Skin epidermis (tissue), 12 donors: ENCODE measurements around the gene NEK5.
"Not testable (repeated sequence)": the region's sequence is repeated elsewhere in the genome, so short reads cannot be mapped to it uniquely, and the experiment has no call there.

ENCODE experiments used
- H3K27ac ChIP-seq, 21 experiments: fragments of 200-600 bp; sonication (generic) in 11 of 21; one replicate each; pipeline ENCODE4 v1.5.0; 2020; ENCODE audit warnings: mild to moderate bottlenecking in 3 of 21, inconsistent platforms in 2 of 21, moderate library complexity in 2 of 21
- H3K4me3 ChIP-seq, 7 experiments: fragments of 200-600 bp; sonication (generic) in 2 of 7; one replicate each; pipeline ENCODE4 v1.5.0; 2020; ENCODE audit warnings: inconsistent platforms in 2 of 7, mild to moderate bottlenecking in 2 of 7, moderate library complexity in 1 of 7

NEK5 gene

GRCh38 chr13:52092087-52092486 lies 36.8 kb downstream of the NEK5 start:
- H3K4me3 ChIP-seq = no peak overlapping the region

GRCh38 chr13:52091473-52091872 lies 37.4 kb downstream of the NEK5 start:
- H3K4me3 ChIP-seq = no peak overlapping the region
- H3K27ac ChIP-seq = no peak overlapping the region

More at GRCh38 chr13:52092087-52092486, 36.8 kb downstream of the NEK5 start:
- no peak overlapping the region for H3K27ac ChIP-seq

DNA sequence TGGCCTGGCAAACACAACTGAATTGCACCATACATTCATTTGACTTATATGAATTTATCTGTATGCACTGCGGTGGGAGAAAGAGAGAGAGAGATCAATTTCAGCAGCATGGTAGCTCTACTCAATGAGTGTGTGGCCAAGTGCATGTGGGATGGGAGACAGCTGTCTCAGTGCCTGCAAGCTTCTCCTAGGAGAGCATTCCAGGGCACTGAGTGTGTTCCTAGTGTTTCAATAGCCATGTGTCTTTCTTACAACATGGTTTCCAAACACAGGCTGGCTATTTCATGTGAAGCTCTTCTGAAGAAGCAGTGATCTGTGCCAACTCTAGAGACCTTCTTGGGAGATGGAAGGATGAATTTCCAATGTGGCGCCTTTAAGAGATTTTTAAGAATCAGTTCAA lies 43.5 kb downstream of the NEK5 start:
- Histone ChIP-seq H3K27ac (no peak overlapping the region), H3K4me3 (no peak overlapping the region)

DNA sequence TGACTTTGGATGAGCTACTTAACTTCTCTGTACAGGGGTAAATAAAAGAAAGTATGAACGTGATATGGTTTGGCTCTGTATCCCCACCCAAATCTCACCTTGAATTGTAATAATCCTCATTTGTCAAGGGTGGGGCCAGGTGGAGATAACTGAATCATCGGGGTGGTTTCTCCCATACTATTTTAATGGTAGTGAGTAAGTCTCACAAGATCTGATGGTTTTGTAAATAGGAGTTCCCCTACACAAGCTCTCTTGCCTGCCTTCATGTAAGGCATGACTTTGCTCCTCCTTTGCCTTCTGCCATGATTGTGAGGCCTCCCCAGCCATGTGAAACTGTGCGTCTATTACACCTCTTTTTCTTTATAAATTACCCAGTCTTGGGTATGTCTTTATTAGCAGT lies 43.9 kb downstream of the NEK5 start:
- H3K27ac ChIP-seq, H3K4me3 ChIP-seq: not testable (repeated sequence)

DNA sequence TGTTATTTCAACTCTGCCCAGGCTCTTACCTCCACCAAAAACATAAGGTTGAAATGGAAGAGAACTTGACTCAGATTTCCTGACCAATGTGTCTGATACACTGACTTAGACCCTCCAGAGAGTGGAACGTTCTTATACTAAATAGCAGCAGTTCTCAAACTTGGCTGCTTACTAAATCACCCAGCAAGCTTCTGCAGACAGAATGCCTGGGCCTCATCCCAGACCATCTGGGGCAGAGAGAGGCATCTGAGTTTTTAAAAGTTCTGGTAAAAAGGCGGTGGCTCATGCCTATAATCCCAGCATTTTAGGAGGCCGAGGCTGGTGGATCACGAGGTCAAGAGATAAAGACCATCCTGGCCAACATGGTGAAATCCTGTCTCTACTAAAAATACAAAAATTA lies 46.3 kb downstream of the NEK5 start:
- Histone ChIP-seq H3K27ac (no peak overlapping the region), H3K4me3 (no peak overlapping the region)

DNA sequence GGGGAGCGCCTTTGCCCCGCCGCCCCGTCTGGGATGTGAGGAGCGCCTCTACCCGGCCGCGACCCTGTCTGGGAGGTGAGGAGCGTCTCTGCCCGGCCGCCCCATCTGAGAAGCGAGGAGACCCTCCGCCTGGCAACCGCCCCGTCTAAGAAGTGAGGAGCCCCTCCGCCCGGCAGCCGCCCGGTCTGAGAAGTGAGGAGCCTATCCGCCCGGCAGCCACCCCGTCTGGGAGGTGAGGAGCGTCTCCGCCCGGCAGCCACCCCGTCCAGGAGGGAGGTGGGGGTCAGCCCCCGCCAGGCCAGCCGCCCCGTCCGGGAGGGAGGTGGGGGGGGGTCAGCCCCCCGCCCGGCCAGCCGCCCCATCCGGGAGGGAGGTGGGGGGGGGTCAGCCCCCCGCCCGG lies 49.0 kb downstream of the NEK5 start:
- not testable (repeated sequence) for H3K4me3 ChIP-seq, H3K27ac ChIP-seq

DNA sequence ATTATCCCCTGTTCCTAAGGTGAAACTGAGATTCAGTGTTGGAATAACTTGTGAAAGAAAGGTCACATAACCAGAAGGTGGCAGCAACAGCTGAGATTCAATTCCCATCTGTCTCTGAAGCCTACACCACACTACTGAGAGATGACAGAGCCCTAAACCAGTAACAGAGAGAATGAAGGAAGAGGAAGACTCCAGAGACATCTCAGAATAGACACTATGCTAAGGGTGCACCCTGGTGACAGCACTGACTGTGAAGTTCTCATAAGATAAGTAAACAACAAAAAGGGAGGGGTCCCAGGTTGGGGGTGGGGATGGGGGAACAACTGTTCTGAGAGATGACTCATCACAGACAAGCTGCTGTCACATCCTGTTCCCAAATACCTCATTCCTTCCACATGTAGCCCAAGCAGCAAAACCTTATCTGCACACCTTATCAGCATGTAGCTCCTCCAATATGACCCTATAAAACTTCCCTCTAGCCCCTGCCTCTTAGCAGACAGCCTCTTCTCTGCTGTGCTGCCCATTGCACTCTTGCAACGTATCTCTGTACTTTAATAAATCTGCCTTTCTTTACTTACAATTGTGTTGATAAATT lies 57.8 kb downstream of the NEK5 start:
- Histone ChIP-seq H3K4me3 (no peak overlapping the region), H3K27ac (no peak overlapping the region)

DNA sequence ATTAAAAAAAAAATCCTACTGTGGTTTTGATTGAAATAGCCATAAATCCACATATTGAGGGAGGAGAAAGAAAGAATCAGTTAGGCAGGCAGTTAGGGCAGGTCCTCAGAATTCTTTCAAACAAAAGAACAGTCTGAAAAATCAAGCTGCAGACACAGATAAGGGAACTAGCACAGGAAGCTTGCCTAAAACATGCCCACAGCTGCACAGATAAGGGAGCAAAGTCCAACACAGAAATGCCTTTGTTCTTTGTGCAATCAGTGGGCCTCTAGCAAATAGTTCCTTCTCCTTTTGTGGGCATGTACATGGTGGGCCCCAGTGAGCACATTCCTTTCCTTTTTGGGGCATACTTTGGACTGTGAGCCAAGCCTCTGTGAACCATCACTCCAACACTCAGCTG lies 61.6 kb downstream of the NEK5 start:
- H3K4me3 ChIP-seq = no peak overlapping the region

GRCh38 chr13:52061587-52061986 lies 67.3 kb downstream of the NEK5 start:
- H3K4me3 ChIP-seq = no peak overlapping the region
- no peak overlapping the region for H3K27ac ChIP-seq

More for the DNA sequence above, 61.6 kb downstream of the NEK5 start:
- no peak overlapping the region for H3K27ac ChIP-seq

GRCh38 chr13:52061064-52061463 lies 67.8 kb downstream of the NEK5 start:
- not testable (repeated sequence) for H3K4me3 ChIP-seq, H3K27ac ChIP-seq

- Histone ChIP-seq H3K27ac (no peak overlapping the region), H3K4me3 (no peak overlapping the region)
Measured at GRCh38 chr13:52053460-52053859, 75.4 kb downstream of the NEK5 start.

- no peak overlapping the region for H3K4me3 ChIP-seq
- no peak overlapping the region for H3K27ac ChIP-seq
Measured at GRCh38 chr13:52051400-52051799, 77.5 kb downstream of the NEK5 start.

DNA sequence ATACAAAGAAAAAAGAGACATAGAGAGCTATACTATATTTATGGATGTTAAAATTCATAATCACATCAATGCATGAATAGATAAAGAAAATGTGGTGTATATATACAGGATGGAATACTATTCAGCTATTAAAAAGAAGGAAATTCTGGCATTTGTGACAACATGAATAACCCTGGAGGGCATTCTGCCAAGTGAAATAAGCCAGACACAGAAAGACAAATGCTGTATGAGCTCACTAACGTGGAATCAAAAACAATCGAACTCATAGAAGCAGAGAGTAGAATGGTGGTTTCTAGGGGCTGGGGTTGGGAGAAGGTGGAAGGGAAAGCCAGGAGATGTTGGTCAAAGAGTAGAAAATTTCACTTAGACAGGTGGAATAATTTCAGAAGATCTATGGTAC lies 80.4 kb downstream of the NEK5 start:
- H3K4me3 ChIP-seq = no peak overlapping the region
- no peak overlapping the region for H3K27ac ChIP-seq

GRCh38 chr13:52047463-52047862 lies 81.4 kb downstream of the NEK5 start:
- Histone ChIP-seq H3K27ac (no peak overlapping the region), H3K4me3 (no peak overlapping the region)

GRCh38 chr13:52043675-52044074 lies 85.2 kb downstream of the NEK5 start:
- Histone ChIP-seq H3K27ac (no peak overlapping the region), H3K4me3 (no peak overlapping the region)

DNA sequence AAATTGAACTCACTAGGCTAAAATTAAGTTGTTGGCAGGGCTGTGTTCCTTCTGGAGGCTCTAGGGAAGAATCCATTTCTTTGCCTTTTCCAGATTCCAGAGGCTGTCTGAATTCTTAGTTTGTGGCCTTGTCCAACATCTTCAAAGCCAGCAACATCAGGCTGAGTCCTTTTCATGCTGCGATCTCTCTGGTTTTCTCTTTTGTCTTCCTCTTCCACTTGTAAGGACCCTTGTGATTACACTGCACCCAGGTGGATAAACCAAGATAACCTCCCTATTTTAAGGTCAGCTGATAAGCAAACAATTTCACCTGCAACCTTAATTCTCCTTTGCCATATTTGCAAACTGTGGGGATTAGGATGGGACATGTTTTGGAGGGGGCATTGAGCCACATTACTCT lies 92.8 kb downstream of the NEK5 start:
- Histone ChIP-seq H3K4me3 (no peak overlapping the region), H3K27ac (no peak overlapping the region)

DNA sequence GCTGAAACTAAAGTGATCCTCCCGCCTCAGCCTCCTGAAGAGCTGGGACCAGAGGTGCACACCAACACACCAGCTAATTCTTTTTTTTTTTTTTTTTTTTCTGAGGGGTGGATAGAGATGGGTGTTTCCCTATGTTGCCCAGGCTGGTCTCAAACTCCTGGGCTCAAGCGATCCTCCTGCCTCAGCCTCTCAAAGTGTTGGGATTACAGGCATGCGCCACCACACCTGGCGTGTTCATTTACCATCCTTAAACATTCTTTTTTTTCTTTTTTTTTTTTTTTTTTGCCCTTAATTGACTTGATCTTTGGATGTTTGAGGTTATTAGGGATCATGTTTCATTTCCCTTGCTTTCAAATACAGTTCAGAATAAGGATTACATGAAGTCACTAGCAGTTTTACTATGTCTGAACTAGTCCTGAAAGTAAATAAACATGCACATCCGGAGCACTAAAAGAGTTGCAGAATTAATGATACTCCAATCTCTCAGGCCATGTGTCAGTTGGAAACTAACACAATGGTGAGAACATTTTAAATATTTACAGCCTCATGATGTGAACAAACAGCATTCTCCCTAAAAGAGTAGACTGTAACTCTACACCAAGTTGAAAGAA lies 94.2 kb downstream of the NEK5 start:
- H3K27ac ChIP-seq = no peak overlapping the region
- H3K4me3 ChIP-seq = no peak overlapping the region

DNA sequence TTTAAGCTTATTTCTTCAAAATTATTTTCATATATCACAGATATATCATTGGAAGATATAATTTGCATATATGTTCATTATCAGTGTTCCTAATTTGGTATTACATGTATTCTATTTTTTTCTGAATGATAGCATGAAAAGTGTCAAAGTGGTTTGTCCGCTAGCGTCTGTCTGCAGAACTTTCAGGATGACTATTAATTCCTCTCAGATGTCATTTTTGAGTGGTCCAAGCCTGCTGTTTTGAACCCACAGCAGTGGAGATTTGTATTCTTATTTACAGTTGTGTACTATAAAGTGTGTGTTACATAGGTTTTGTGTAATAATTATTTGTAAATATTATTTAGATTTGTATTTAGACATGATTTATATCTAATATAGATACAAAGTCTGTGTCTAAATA lies 95.8 kb downstream of the NEK5 start:
- Histone ChIP-seq H3K27ac (no peak overlapping the region), H3K4me3 (no peak overlapping the region)

- H3K27ac ChIP-seq, H3K4me3 ChIP-seq: not testable (repeated sequence)
Measured at GRCh38 chr13:52030401-52030800, 98.5 kb downstream of the NEK5 start.

- Histone ChIP-seq H3K4me3 (no peak overlapping the region), H3K27ac (no peak overlapping the region)
Measured at GRCh38 chr13:52029569-52029968, 99.3 kb downstream of the NEK5 start.

GRCh38 chr13:52027832-52028231 lies 101.0 kb downstream of the NEK5 start:
- no peak overlapping the region for H3K4me3 ChIP-seq
- no peak overlapping the region for H3K27ac ChIP-seq

DNA sequence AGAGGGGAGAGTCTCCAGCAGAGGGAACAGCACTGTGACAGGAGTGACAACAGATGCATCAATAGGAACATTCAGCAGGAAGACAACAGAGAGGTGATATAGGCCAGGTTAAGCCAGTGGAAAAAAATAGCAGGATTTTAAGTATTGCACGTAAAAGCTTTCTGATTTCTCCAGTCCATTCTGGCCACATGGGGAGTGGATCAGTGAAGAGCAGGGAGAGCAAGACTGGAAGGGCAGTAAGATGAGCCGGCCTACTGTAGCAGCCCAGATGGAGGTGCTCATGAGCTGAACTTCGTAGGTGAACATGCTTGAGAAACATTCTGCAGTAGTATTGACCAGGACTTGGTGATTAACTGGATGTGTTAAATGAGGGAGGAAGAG lies 102.6 kb downstream of the NEK5 start:
- Histone ChIP-seq H3K4me3 (no peak overlapping the region), H3K27ac (no peak overlapping the region)
